Heart left ventricle (tissue), 13 donors: ENCODE data around the gene THNSL1.

Source experiments
- CTCF ChIP-seq, 12 donors: fragments of 200-600 bp; sonication (generic) in 4 of 12; IDR thresholded peaks; one replicate each; pipeline versions ENCODE4 v1.5.0 to v1.8.0; 2018 to 2022; ENCODE audit warnings: antibody characterized with exemption in 12 of 12, mild to moderate bottlenecking in 5 of 12
- POLR2A ChIP-seq, 2 donors: fragments of 450-650 bp; IDR thresholded peaks; one replicate each; pipeline ENCODE4 v1.6.1; 2017; ENCODE audit warnings: antibody characterized with exemption in 2 of 2, mild to moderate bottlenecking in 2 of 2, moderate library complexity in 2 of 2
- donor health status: ischemic (EF 13 %, LVEDD 7.1; RV severe dilation, severe dysfunction).
- donor health status: DM: no; HTN: yes; CAD: no.
- donor health status: DM: no; HTN: no; CAD: no.
- donor health status: ischemic (EF 25% LVEDD 6.9; RV normal size, moderate dysfunction).
- donor health status: ischemic (EF 25% LVEDD 5.7; RV mildly dilated, moderate dysfunction).
- donor health status: ischemic (EF 35%, LVEDD 5.7; RV mildly dilated, moderate dysfunction).
- donor health status: nonischemic (EF 11% LVEDD 7.7; RV severe dilation, severe dysfunction).
- donor health status: DM: yes; HTN: yes; CAD: no.
- donor health status: PGD.
- donor health status: ischemic (EF 29% LVEDD 5.4; RV normal size, mild dysfunction).
- donor health status: nonischemic (EF 23%, LVEDD 6.1; RV moderate dilation, normal function).

- TF ChIP-seq POLR2A (IDR thresholded peaks at IDR 0.05) (no peak), CTCF (IDR thresholded peaks at IDR 0.05) (no peak)
Observed at GRCh38 chr10:24998044-24998443, 18.4 kb upstream of the THNSL1 start.
